PC-3 (cell line): ENCODE results near the gene PTPN14. TPM values are rescaled to one million over a fixed set of nuclear protein-coding genes. Genes with fewer than 3 reads are reported as not detected.

ENCODE experiments used
- ATAC-seq: fragments of 200-7000 bp; cut with Tn5 transposase; 2 replicates; pipeline ENCODE4 v1.9.1; 2020; ENCODE audit warnings: mild to moderate bottlenecking, moderate library complexity
- BruUV-seq: library from RNA; stranded (reverse); fragments of 400-500 nt; replicated peaks from 2 replicates; lab custom pipeline; 2021; lab: Mats Ljungman, UMichigan
- CTCF ChIA-PET: fragments of 300-600 bp; sonication (Branson Sonifier 250); formaldehyde crosslinking; loops from one replicate; lab custom pipeline; 2022; ENCODE audit warnings: antibody characterized with exemption; lab: Charles Lee
- POLR2A ChIA-PET: fragments of 300-600 bp; sonication (Branson Sonifier 250); formaldehyde crosslinking; loops from one replicate; lab custom pipeline; 2022; ENCODE audit warnings: antibody characterized with exemption; ENCODE audit not compliant: unreplicated experiment; lab: Charles Lee
- DNase-seq: peaks from one replicate; pipeline ENCODE4 v3.0.0-alpha.2; 2015
- H2AFZ ChIP-seq: fragments of 300-600 bp; sonication (generic); 2 replicates; pipeline ENCODE4 v1.6.0; 2016; ENCODE audit warnings: antibody characterized with exemption, low read length
- H3F3A ChIP-seq: fragments of 300-600 bp; sonication (generic); one replicate; pipeline ENCODE4 v1.6.0; 2017; ENCODE audit warnings: antibody characterized with exemption, low read length, control low read depth, mild to moderate bottlenecking; ENCODE audit not compliant: unreplicated experiment
- H3K27ac ChIP-seq: fragments of 300-600 bp; sonication (generic); 2 replicates; pipeline ENCODE4 v1.5.1; 2016; ENCODE audit warnings: mild to moderate bottlenecking, low read length
- H3K27me3 ChIP-seq: fragments of 300-600 bp; sonication (generic); 2 replicates; pipeline ENCODE4 v1.6.1; 2016; ENCODE audit warnings: low read length, mixed read lengths
- H3K36me3 ChIP-seq: fragments of 300-600 bp; sonication (generic); 2 replicates; pipeline ENCODE4 v1.6.1; 2016; ENCODE audit warnings: low read depth, mixed run types, low read length, mixed read lengths
- H3K4me1 ChIP-seq: fragments of 300-600 bp; sonication (generic); 2 replicates; pipeline ENCODE4 v1.5.1; 2016; ENCODE audit warnings: low read length; ENCODE audit not compliant: insufficient read depth
- H3K4me2 ChIP-seq: fragments of 300-600 bp; sonication (generic); 2 replicates; pipeline ENCODE4 v1.6.0; 2016; ENCODE audit warnings: low read length
- H3K4me3 ChIP-seq: fragments of 300-600 bp; sonication (generic); 2 replicates; pipeline ENCODE4 v1.5.1; 2016; ENCODE audit warnings: mild to moderate bottlenecking, low read length, mixed read lengths
- H3K79me2 ChIP-seq: fragments of 300-600 bp; sonication (generic); 2 replicates; pipeline ENCODE4 v1.6.1; 2017; ENCODE audit warnings: low read length, mixed read lengths
- H3K9ac ChIP-seq: fragments of 300-600 bp; sonication (generic); 2 replicates; pipeline ENCODE4 v1.6.0; 2016; ENCODE audit warnings: mild to moderate bottlenecking, low read length
- H3K9me2 ChIP-seq: fragments of 300-600 bp; sonication (generic); replicated peaks from 2 replicates; pipeline ENCODE4 v1.6.1; 2016; ENCODE audit warnings: mixed run types, low read length, mixed read lengths
- H3K9me3 ChIP-seq: fragments of 300-600 bp; sonication (generic); 2 replicates; pipeline ENCODE4 v1.6.1; 2016; ENCODE audit warnings: low read length, mixed read lengths
- H4K20me1 ChIP-seq: fragments of 300-600 bp; sonication (generic); 2 replicates; pipeline ENCODE4 v1.6.1; 2016; ENCODE audit warnings: low read length, mixed read lengths
- EZH2 ChIP-seq: fragments of 300-600 bp; sonication (generic); IDR thresholded peaks from one replicate; pipeline ENCODE4 v1.6.1; 2017; ENCODE audit warnings: antibody characterized with exemption, mild to moderate bottlenecking, low read length; ENCODE audit not compliant: unreplicated experiment
- EZH2phosphoT487 ChIP-seq: fragments of 300-600 bp; sonication (generic); IDR thresholded peaks from 2 replicates; pipeline ENCODE4 v1.6.1; 2018; ENCODE audit warnings: mild to moderate bottlenecking, antibody characterized with exemption, low read length, borderline replicate concordance
- intact Hi-C: fragments of 100-400 bp; cut with micrococcal nuclease; formaldehyde crosslinking; loops from 2 replicates; pipeline ENCODE4 v1.9.0; 2023
- total RNA-seq: library from RNA; depleted of rRNA; stranded (reverse); fragments of >200 nt; gene quantifications from 2 replicates; pipeline ENCODE4 v1.2.3, GENCODE V29; 2014
- TF ChIP-seq, protein P1 (sequence below): fragments of 300-600 bp; sonication (generic); conservative IDR thresholded peaks from 2 replicates; pipeline ENCODE4 v1.5.1; 2017; ENCODE audit warnings: antibody characterized with exemption, low read depth, mild to moderate bottlenecking, low read length

The PTPN14 gene
- total RNA-seq, 1 experiment from 2014 or later = 12.6 TPM

DNA sequence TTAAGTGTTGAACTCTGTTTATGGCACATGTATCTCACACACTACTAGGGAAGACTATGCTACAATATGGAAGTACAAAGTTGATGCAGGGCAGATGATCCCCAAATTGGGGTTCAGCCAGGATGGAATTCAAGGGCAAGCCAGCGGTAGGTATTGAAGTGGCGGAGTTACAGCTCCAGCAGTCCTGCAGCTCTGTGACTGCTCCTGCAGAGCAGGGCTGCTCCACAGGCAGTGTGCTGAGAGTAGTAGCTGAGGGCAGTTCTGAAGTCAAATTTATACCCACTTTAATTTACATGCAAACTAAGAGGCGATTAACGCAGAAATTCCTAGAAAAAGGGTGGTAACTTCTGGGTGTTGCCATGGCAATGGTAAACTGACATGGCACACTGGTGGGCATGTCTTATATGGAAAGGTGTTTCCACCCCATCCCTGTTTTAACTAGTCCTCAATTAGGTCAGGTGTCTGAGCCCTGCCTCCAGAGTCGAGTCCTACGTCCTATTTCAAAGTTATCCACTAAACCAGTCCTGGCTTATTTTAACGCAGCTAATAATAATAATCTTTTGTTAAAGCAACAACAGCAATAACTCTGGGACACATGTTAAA, 31.0 kb upstream of the PTPN14 start:
- Histone ChIP-seq H3F3A (no peaks in the 10 kb centered on the region), H3K9me3 (no peaks in the 10 kb centered on the region), H3K4me2 (peak overlapping the region; percentile 68), H3K9me2 (no peaks in the 10 kb centered on the region), H3K4me1 (peaks cover 43% of the 10 kb centered on the region), H3K27me3 (no peaks in the 10 kb centered on the region), H3K9ac (peak overlapping the region; percentile 39; the same call in 1 of the 2 replicates), H3K36me3 (no peaks in the 10 kb centered on the region), H2AFZ (peak overlapping the region; percentile 31; the same call in 1 of the 2 replicates), H3K79me2 (no peaks in the 10 kb centered on the region), H3K4me3 (peak overlapping the region; percentile 22; the same call in 1 of the 2 replicates), H4K20me1 (no peaks in the 10 kb centered on the region), H3K27ac (peak overlapping the region; percentile 75)
- intact Hi-C loops = loop anchor here (1.0 to 2.0 kb wide), 3 partner anchors 14 to 66 kb away; partner anchors contain the start of gene PTPN14
- DNase-seq (no peak), ATAC-seq (peak; percentile 10)
- ChIA-PET CTCF (interaction anchor here (0.6 to 3.6 kb wide), 5 partner anchors 100 to 595 kb away, joined by 4 to 36 read pairs (median 4); partner anchors contain the start of gene PROX1), POLR2A (interaction anchor here (0.7 kb wide), 1 partner anchor 31 kb away, joined by 6 read pairs; the partner anchor contains the start of gene PTPN14)
- BruUV-seq = TSS peak; percentile 71
- TF ChIP-seq, protein P1, sequence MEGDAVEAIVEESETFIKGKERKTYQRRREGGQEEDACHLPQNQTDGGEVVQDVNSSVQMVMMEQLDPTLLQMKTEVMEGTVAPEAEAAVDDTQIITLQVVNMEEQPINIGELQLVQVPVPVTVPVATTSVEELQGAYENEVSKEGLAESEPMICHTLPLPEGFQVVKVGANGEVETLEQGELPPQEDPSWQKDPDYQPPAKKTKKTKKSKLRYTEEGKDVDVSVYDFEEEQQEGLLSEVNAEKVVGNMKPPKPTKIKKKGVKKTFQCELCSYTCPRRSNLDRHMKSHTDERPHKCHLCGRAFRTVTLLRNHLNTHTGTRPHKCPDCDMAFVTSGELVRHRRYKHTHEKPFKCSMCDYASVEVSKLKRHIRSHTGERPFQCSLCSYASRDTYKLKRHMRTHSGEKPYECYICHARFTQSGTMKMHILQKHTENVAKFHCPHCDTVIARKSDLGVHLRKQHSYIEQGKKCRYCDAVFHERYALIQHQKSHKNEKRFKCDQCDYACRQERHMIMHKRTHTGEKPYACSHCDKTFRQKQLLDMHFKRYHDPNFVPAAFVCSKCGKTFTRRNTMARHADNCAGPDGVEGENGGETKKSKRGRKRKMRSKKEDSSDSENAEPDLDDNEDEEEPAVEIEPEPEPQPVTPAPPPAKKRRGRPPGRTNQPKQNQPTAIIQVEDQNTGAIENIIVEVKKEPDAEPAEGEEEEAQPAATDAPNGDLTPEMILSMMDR = no peak
- TF ChIP-seq EZH2phosphoT487 = no peak
- TF ChIP-seq EZH2 = no peak

DNA sequence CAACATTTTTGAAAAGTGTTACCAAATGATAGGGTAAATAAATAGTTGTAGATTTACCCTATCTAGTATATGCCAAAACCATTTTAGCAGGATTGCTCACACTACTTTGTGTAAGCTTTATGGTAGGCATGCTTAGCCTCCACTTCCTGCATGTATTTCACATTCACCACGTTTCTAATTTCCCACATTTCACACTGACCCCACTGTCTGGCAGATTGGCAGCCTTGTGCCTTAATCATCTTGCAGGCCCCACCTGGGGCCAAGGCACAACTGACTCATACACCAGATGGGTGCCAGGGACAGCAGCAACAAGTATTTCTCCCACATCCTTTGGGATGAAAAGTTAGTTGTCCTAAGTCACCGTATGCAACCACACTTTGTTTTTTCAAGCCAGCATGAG, 30.4 kb upstream of the PTPN14 start:
- DNase-seq (peak; percentile 99), ATAC-seq (peak; percentile 83)
- Histone ChIP-seq H3K27ac (peak overlapping the region; percentile 75), H3K9ac (peak overlapping the region; percentile 39), H2AFZ (0 out of 2 replicates have a peak overlapping the region, but pooled peaks have one; percentile 4), H3K9me2 (no peaks in the 10 kb centered on the region), H3F3A (no peaks in the 10 kb centered on the region), H3K4me2 (peak overlapping the region; percentile 68), H3K4me3 (peak overlapping the region; percentile 22; the same call in 1 of the 2 replicates), H3K36me3 (no peaks in the 10 kb centered on the region), H3K4me1 (peaks cover 43% of the 10 kb centered on the region), H3K9me3 (peaks cover 2% of the 10 kb centered on the region; the same call in 1 of the 2 replicates), H3K79me2 (no peaks in the 10 kb centered on the region), H4K20me1 (no peaks in the 10 kb centered on the region), H3K27me3 (no peaks in the 10 kb centered on the region)
- TF ChIP-seq EZH2phosphoT487 (no peak), EZH2 (no peak)
- TF ChIP-seq, protein P1 = no peak
- ChIA-PET CTCF (interaction anchor here (0.5 to 1.5 kb wide), 6 partner anchors 30 to 594 kb away, joined by 4 to 11 read pairs (median 6); partner anchors contain the start of genes PROX1 and PTPN14), POLR2A (interaction anchor here (1.0 kb wide), 1 partner anchor 30 kb away, joined by 13 read pairs; the partner anchor contains the start of gene PTPN14)
- intact Hi-C loops = loop anchor here (1.0 to 2.0 kb wide), 3 partner anchors 13 to 65 kb away; partner anchors contain the start of gene PTPN14
- BruUV-seq = no TSS peak
